DOHH2 (cell line): ENCODE measurements around the gene ATF6B.

Experiments used
- H3F3A ChIP-seq: fragments of 200-600 bp; sonication (generic), shearing (Covaris generic); 2 replicates; pipeline ENCODE4 v1.6.0; 2016; ENCODE audit warnings: antibody characterized with exemption, mild to moderate bottlenecking; ENCODE audit not compliant: control insufficient read depth, insufficient read depth
- H3K27ac ChIP-seq: fragments of 200-600 bp; sonication (generic); 2 replicates; pipeline ENCODE4 v1.5.1; 2014; ENCODE audit warnings: low read depth, mild to moderate bottlenecking, low read length, moderate library complexity
- H3K27me3 ChIP-seq: fragments of 200-600 bp; sonication (generic); 2 replicates; pipeline ENCODE4 v1.6.1; 2014; ENCODE audit warnings: mild to moderate bottlenecking, low read length, mixed read lengths; ENCODE audit not compliant: control insufficient read depth
- H3K36me3 ChIP-seq: fragments of 200-600 bp; sonication (generic); 2 replicates; pipeline ENCODE4 v1.6.1; 2014; ENCODE audit warnings: mild to moderate bottlenecking, low read length, moderate library complexity, mixed read lengths; ENCODE audit not compliant: control insufficient read depth
- H3K4me1 ChIP-seq: fragments of 200-600 bp; sonication (generic); 2 replicates; pipeline ENCODE4 v1.6.1; 2014; ENCODE audit warnings: mild to moderate bottlenecking, low read length, mixed read lengths; ENCODE audit not compliant: control insufficient read depth
- H3K4me2 ChIP-seq: fragments of 200-600 bp; sonication (generic); 2 replicates; pipeline ENCODE4 v1.6.0; 2014; ENCODE audit warnings: mild to moderate bottlenecking, low read length, moderate library complexity
- H3K4me3 ChIP-seq: fragments of 200-600 bp; sonication (generic); 2 replicates; pipeline ENCODE4 v1.5.1; 2014; ENCODE audit warnings: mild to moderate bottlenecking, low read length, mixed read lengths
- H3K79me2 ChIP-seq: fragments of 200-600 bp; sonication (generic); 2 replicates; pipeline ENCODE4 v1.6.1; 2014; ENCODE audit warnings: mild to moderate bottlenecking, low read length, mixed read lengths; ENCODE audit not compliant: control insufficient read depth
- H3K9me2 ChIP-seq: fragments of 200-600 bp; sonication (generic); replicated peaks from 2 replicates; pipeline ENCODE4 v1.6.1; 2014; ENCODE audit warnings: mild to moderate bottlenecking, low read length, mixed read lengths; ENCODE audit not compliant: control insufficient read depth
- H3K9me3 ChIP-seq: fragments of 200-600 bp; sonication (generic); 2 replicates; pipeline ENCODE4 v1.6.1; 2014; ENCODE audit warnings: antibody characterized with exemption, low read length, mixed read lengths; ENCODE audit not compliant: control insufficient read depth, insufficient read depth
- H4K20me1 ChIP-seq: fragments of 200-600 bp; sonication (generic); 2 replicates; pipeline ENCODE4 v1.6.0; 2014; ENCODE audit warnings: low read depth, mild to moderate bottlenecking, antibody characterized with exemption, low read length, moderate library complexity; ENCODE audit not compliant: control insufficient read depth, insufficient read depth
- EZH2phosphoT487 ChIP-seq: fragments of 200-600 bp; sonication (generic); IDR thresholded peaks from 2 replicates; pipeline ENCODE4 v1.6.1; 2017; ENCODE audit warnings: borderline replicate concordance, mild to moderate bottlenecking, antibody characterized with exemption, low read length, moderate library complexity, mixed read lengths
- TF ChIP-seq, protein P1 (sequence below): fragments of 200-600 bp; sonication (generic); IDR thresholded peaks from one replicate; pipeline ENCODE4 v1.5.1; 2014; ENCODE audit warnings: antibody characterized with exemption, mild to moderate bottlenecking, low read depth, low read length; ENCODE audit not compliant: poor library complexity, severe bottlenecking

Gene ATF6B

GRCh38 chr6:32097364-32097763, 30.7 kb downstream of the ATF6B start:
- Histone ChIP-seq H3K4me2 (no peak overlapping the region), H3K4me1 (no peaks in the 10 kb centered on the region), H3K4me3 (no peak overlapping the region), H4K20me1 (no peaks in the 10 kb centered on the region), H3K9me2 (no peaks in the 10 kb centered on the region), H3F3A (no peaks in the 10 kb centered on the region), H3K36me3 (no peaks in the 10 kb centered on the region), H3K79me2 (no peaks in the 10 kb centered on the region), H3K27me3 (no peaks in the 10 kb centered on the region), H3K9me3 (no peaks in the 10 kb centered on the region), H3K27ac (no peak overlapping the region)
- TF ChIP-seq, protein P1, sequence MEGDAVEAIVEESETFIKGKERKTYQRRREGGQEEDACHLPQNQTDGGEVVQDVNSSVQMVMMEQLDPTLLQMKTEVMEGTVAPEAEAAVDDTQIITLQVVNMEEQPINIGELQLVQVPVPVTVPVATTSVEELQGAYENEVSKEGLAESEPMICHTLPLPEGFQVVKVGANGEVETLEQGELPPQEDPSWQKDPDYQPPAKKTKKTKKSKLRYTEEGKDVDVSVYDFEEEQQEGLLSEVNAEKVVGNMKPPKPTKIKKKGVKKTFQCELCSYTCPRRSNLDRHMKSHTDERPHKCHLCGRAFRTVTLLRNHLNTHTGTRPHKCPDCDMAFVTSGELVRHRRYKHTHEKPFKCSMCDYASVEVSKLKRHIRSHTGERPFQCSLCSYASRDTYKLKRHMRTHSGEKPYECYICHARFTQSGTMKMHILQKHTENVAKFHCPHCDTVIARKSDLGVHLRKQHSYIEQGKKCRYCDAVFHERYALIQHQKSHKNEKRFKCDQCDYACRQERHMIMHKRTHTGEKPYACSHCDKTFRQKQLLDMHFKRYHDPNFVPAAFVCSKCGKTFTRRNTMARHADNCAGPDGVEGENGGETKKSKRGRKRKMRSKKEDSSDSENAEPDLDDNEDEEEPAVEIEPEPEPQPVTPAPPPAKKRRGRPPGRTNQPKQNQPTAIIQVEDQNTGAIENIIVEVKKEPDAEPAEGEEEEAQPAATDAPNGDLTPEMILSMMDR, result no peak
- no peak for TF ChIP-seq EZH2phosphoT487

- Histone ChIP-seq H3K9me3 (no peaks in the 10 kb centered on the region), H3K79me2 (no peaks in the 10 kb centered on the region), H3K4me3 (no peak overlapping the region), H3K36me3 (no peaks in the 10 kb centered on the region), H3K4me2 (no peak overlapping the region), H3K9me2 (no peaks in the 10 kb centered on the region), H3F3A (no peaks in the 10 kb centered on the region), H3K27ac (no peak overlapping the region), H4K20me1 (no peaks in the 10 kb centered on the region), H3K4me1 (no peaks in the 10 kb centered on the region), H3K27me3 (no peaks in the 10 kb centered on the region)
- no peak for TF ChIP-seq EZH2phosphoT487
- TF ChIP-seq, protein P1, result no peak
Measured at GRCh38 chr6:32096394-32097258, 31.4 kb downstream of the ATF6B start.

DNA sequence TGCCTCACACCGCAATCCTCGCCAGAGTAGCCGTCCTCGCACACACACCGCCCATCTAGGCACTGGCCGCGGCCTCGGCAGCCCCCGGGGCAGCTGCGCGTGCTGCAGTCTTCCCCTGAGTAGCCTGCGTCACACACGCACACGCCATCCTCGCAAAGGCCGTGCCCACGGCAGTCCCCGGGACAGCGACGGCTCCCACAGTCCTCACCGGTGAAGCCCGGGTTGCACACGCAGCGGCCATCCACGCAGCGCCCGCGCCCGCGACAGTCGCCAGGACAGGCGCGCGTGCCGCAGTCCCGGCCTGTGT, 32.0 kb downstream of the ATF6B start:
- Histone ChIP-seq H3K9me3 (no peaks in the 10 kb centered on the region), H4K20me1 (no peaks in the 10 kb centered on the region), H3K27ac (no peak overlapping the region), H3F3A (no peaks in the 10 kb centered on the region), H3K36me3 (no peaks in the 10 kb centered on the region), H3K79me2 (no peaks in the 10 kb centered on the region), H3K9me2 (no peaks in the 10 kb centered on the region), H3K27me3 (no peaks in the 10 kb centered on the region), H3K4me2 (no peak overlapping the region), H3K4me1 (no peaks in the 10 kb centered on the region), H3K4me3 (no peak overlapping the region)
- TF ChIP-seq, protein P1, result no peak
- no peak for TF ChIP-seq EZH2phosphoT487
